Panc1 (cell line): ENCODE results near the gene UBE2J1. TPM values are rescaled to one million over a fixed set of nuclear protein-coding genes. Genes with fewer than 3 reads are reported as not detected.
A peak's percentile ranks its signal among the peaks of the same experiment; 100 is the strongest.

Experiments used
- ATAC-seq: fragments of 200-7000 bp; cut with Tn5 transposase; 2 replicates; pipeline ENCODE4 v1.9.1; 2020; ENCODE audit warnings: mild to moderate bottlenecking, moderate library complexity
- BruUV-seq: library from RNA; stranded (reverse); fragments of 400-500 nt; replicated peaks from 2 replicates; lab custom pipeline; 2021; lab: Mats Ljungman, UMichigan
- CTCF ChIA-PET: fragments of 300-600 bp; sonication (Branson Sonifier 250); formaldehyde crosslinking; loops from one replicate; lab custom pipeline; 2022; ENCODE audit warnings: antibody characterized with exemption; lab: Charles Lee
- POLR2A ChIA-PET: fragments of 300-600 bp; sonication (Branson Sonifier 250); formaldehyde crosslinking; loops from one replicate; lab custom pipeline; 2022; ENCODE audit warnings: antibody characterized with exemption; lab: Charles Lee
- DNase-seq: peaks from one replicate; pipeline ENCODE4 v3.0.0-alpha.2; 2010; ENCODE audit warnings: low read depth, low spot score
- H3K27ac ChIP-seq: 2 replicates; pipeline ENCODE4 v1.5.1; 2011; ENCODE audit warnings: mild to moderate bottlenecking, low read length, inconsistent platforms
- H3K27me3 ChIP-seq: fragments of 200-500 bp; sonication (Bioruptor generic); 2 replicates; pipeline ENCODE4 v1.6.0; 2014; ENCODE audit warnings: low read length, inconsistent platforms; ENCODE audit not compliant: control insufficient read depth, insufficient read depth
- H3K36me3 ChIP-seq: fragments of 200-500 bp; sonication (Bioruptor generic); 2 replicates; pipeline ENCODE4 v1.5.1; 2014; ENCODE audit warnings: inconsistent platforms, mild to moderate bottlenecking, low read length, moderate library complexity; ENCODE audit not compliant: control insufficient read depth, insufficient read depth
- H3K4me1 ChIP-seq: 2 replicates; pipeline ENCODE4 v1.5.1; 2011; ENCODE audit warnings: inconsistent platforms, mild to moderate bottlenecking, low read length, moderate library complexity; ENCODE audit not compliant: control insufficient read depth, insufficient read depth
- H3K4me3 ChIP-seq, 2 experiments: 2 replicates each; pipeline ENCODE4 v1.5.1; 2011 to 2012; ENCODE audit warnings: low read depth in 2 of 2, low read length in 2 of 2, mild to moderate bottlenecking in 2 of 2, inconsistent platforms in 1 of 2, moderate library complexity in 1 of 2
- H3K9me3 ChIP-seq: fragments of 200-500 bp; sonication (Bioruptor generic); 2 replicates; pipeline ENCODE4 v1.5.1; 2014; ENCODE audit warnings: low read depth, mild to moderate bottlenecking, inconsistent platforms, low read length, moderate library complexity; ENCODE audit not compliant: control insufficient read depth, insufficient read depth
- CTCF ChIP-seq: fragments of 450-650 bp; IDR thresholded peaks from 2 replicates; pipeline ENCODE4 v1.5.1; 2017; ENCODE audit warnings: mild to moderate bottlenecking
- POLR2AphosphoS5 ChIP-seq: IDR thresholded peaks from 2 replicates; pipeline ENCODE4 v1.6.1; 2012; ENCODE audit warnings: mild to moderate bottlenecking, low read depth, low read length, moderate library complexity
- SIN3A ChIP-seq: IDR thresholded peaks from 2 replicates; pipeline ENCODE4 v1.6.1; 2012; ENCODE audit warnings: low read depth, mild to moderate bottlenecking, low read length, moderate library complexity, borderline replicate concordance; ENCODE audit not compliant: insufficient read depth
- TCF7L2 ChIP-seq: IDR thresholded peaks from 2 replicates; pipeline ENCODE4 v1.6.1; 2011; ENCODE audit warnings: mild to moderate bottlenecking, low read depth, low read length, inconsistent platforms
- in situ Hi-C: cut with HindIII; loops from 2 replicates; pipeline ENCODE4 v1.10.0; 2016; ENCODE audit warnings: low sequenced_read_pairs, low pct_unique_long_range_greater_than_20kb
- intact Hi-C: fragments of 100-400 bp; cut with micrococcal nuclease; formaldehyde crosslinking; loops from one replicate; pipeline ENCODE4 v1.10.0; 2022; ENCODE audit not compliant: unreplicated experiment
- total RNA-seq: library from RNA; stranded (reverse); gene quantifications from one replicate; pipeline ENCODE4 v1.2.1, GENCODE V29; 2021; ENCODE audit not compliant: unreplicated experiment
- TF ChIP-seq, protein P1 (sequence below), 2 experiments: IDR thresholded peaks; 2 replicates each; pipeline ENCODE4 v1.6.1; 2011 to 2012; ENCODE audit warnings: low read depth in 2 of 2, control low read depth in 1 of 2, low read length in 1 of 2, mild to moderate bottlenecking in 1 of 2, moderate library complexity in 1 of 2; ENCODE audit not compliant: insufficient read depth in 1 of 2

Gene UBE2J1
- total RNA-seq, 1 experiment from 2014 or later: 30.5 TPM

DNA sequence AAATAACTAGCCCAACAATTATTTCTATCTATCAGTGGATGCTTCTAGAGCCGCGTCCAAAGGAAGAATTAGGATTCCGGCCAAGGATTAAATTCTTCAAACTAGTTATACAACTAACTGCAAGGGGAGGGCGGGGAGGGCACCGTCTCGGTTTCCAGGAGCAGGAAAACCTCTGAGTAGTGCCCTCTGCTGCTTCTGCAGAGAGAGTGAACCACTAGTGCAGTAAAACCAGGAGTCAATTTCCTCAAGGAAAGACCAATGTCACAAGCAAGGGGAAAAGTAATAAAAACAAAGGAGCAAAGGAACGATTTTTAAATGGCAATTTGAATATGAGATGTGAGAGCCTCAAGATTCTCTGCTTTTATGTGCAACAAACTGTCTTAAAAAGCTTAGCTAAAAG, 16.5 kb upstream of the UBE2J1 start:
- intact Hi-C loops: loop anchor here (5.0 to 10.0 kb wide), 3 partner anchors 57 to 384 kb away; no protein-coding TSS in a partner anchor
- ChIA-PET CTCF (no interaction called here), POLR2A (no interaction called here)
- ATAC-seq (0 out of 2 replicates have a peak, but pooled peaks have one; percentile 65), DNase-seq (no peak)
- Histone ChIP-seq H3K9me3 (no peaks in the 10 kb centered on the region), H3K4me3 (no peak overlapping the region), H3K27me3 (no peaks in the 10 kb centered on the region), H3K36me3 (no peaks in the 10 kb centered on the region), H3K27ac (no peak overlapping the region), H3K4me1 (no peaks in the 10 kb centered on the region)
- no TSS peak for BruUV-seq
- in situ Hi-C loops: no loop called here
- peak; percentile 23 for TF ChIP-seq CTCF
- no peak for TF ChIP-seq POLR2AphosphoS5

GRCh38 chr6:89368107-89368506, 15.6 kb upstream of the UBE2J1 start:
- H3K36me3 ChIP-seq: no peaks in the 10 kb centered on the region
- no peaks in the 10 kb centered on the region for H3K27me3 ChIP-seq
- ATAC-seq (peak; percentile 67; the same call in 1 of the 2 replicates), DNase-seq (no peak)
- no peak overlapping the region for H3K27ac ChIP-seq
- intact Hi-C loops (loop anchor here (5.0 to 10.0 kb wide), 3 partner anchors 56 to 383 kb away; no protein-coding TSS in a partner anchor), in situ Hi-C loops (no loop called here)
- no peaks in the 10 kb centered on the region for H3K9me3 ChIP-seq
- ChIA-PET POLR2A (no interaction called here), CTCF (no interaction called here)
- no peaks in the 10 kb centered on the region for H3K4me1 ChIP-seq
- BruUV-seq: no TSS peak
- no peak overlapping the region for H3K4me3 ChIP-seq
- TF ChIP-seq CTCF (peak; percentile 91), TCF7L2 (no peak)

DNA sequence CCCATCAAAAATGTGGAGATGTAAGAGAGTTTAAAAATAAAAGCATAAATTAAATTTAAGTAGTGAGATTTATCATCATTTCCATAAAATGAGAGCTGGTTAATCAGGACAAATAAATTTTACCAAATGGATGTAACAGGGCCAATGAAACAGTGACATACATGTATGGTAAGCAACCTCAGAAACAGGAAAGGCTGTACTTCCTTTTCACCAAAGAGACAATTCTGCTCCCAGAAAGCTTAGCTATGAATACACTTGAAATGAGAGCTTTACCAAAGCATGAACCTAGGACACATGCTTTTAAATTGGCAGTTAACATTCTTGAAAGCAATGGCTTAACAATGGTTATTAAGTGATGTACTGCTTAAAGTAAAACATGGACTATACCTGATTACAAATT, 12.1 kb upstream of the UBE2J1 start:
- Histone ChIP-seq H3K36me3 (no peaks in the 10 kb centered on the region), H3K27ac (no peak overlapping the region), H3K27me3 (no peaks in the 10 kb centered on the region), H3K9me3 (no peaks in the 10 kb centered on the region), H3K4me1 (no peaks in the 10 kb centered on the region), H3K4me3 (no peak overlapping the region)
- ATAC-seq (no peak), DNase-seq (no peak)
- BruUV-seq: no TSS peak
- ChIA-PET CTCF (no interaction called here), POLR2A (no interaction called here)
- TF ChIP-seq TCF7L2 (no peak), POLR2AphosphoS5 (no peak), CTCF (no peak), SIN3A (no peak)
- TF ChIP-seq, protein P1, sequence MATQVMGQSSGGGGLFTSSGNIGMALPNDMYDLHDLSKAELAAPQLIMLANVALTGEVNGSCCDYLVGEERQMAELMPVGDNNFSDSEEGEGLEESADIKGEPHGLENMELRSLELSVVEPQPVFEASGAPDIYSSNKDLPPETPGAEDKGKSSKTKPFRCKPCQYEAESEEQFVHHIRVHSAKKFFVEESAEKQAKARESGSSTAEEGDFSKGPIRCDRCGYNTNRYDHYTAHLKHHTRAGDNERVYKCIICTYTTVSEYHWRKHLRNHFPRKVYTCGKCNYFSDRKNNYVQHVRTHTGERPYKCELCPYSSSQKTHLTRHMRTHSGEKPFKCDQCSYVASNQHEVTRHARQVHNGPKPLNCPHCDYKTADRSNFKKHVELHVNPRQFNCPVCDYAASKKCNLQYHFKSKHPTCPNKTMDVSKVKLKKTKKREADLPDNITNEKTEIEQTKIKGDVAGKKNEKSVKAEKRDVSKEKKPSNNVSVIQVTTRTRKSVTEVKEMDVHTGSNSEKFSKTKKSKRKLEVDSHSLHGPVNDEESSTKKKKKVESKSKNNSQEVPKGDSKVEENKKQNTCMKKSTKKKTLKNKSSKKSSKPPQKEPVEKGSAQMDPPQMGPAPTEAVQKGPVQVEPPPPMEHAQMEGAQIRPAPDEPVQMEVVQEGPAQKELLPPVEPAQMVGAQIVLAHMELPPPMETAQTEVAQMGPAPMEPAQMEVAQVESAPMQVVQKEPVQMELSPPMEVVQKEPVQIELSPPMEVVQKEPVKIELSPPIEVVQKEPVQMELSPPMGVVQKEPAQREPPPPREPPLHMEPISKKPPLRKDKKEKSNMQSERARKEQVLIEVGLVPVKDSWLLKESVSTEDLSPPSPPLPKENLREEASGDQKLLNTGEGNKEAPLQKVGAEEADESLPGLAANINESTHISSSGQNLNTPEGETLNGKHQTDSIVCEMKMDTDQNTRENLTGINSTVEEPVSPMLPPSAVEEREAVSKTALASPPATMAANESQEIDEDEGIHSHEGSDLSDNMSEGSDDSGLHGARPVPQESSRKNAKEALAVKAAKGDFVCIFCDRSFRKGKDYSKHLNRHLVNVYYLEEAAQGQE (IDR thresholded peaks at IDR 0.05; ENCODE audit: insufficient read depth in 1 of 2, low read depth in 2 of 2, low read length in 1 of 2): no peak
- in situ Hi-C loops: no loop called here
- intact Hi-C loops: loop anchor here (10.0 kb wide), 1 partner anchor 380 kb away; no protein-coding TSS in a partner anchor
